ENCODE data around the gene TMX1.

The TMX1 gene

DNA sequence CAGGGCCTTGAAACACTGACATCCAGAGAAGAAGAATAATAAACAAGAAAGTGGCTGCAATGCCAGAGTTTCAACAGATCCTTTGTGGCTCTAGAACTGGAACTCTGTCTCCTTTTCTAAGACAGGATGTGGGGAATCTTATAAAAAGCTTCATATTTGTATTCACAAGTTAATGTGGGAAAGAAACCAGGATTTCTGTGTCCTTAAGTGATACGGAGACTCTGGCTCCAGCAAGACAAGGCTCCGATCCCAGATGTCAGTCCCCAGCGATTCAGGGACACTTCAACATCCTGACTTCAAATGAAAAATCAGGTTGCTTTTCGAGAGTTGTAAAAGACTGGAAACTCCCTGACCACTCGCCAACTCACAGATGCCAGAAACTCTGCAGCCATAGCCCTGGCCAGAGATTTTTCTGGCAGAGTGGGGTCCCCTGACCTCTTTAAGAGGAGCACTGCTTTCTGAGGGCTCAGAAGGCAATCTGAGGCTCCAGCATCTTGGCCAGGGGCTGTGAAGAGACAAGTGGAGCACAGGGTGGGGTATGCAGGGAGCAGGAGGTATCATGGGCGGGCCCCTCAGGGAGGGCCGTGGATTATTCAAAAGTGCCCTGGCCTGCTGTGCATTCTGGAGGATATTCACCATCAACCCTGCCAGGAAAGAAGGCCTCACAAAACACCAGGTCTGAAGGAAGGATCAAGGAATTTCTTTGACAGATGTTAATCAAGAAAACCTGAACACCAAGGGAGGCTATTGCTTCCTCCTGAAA, 53.3 kb downstream of the TMX1 start:
- DNase-seq (ENCODE audit: low read depth in 2 of 2): no peak

DNA sequence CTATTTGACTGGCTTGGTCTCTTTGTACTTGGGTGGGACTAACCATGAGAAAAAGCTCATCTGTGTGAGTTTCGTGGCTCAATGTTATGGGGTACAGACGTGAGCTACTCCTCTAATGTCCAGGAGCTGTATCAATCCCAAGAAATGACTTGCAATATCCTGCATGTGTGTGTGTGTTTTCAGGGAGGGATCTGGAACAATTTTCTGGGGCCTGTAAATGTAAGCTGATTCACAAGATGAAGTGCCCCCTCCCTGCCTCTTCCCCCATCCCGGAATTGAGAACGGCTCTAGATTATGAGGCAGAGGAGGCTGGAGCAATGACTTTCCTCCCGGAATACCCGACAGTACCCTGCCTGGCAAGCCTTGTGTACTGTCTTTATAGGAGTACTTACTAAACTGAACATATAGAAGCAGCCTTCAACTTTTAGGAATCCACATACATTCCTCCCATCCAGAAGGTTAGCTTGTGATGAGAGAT, 53.9 kb downstream of the TMX1 start:
- no peak for DNase-seq (ENCODE audit: low read depth in 2 of 2)

DNA sequence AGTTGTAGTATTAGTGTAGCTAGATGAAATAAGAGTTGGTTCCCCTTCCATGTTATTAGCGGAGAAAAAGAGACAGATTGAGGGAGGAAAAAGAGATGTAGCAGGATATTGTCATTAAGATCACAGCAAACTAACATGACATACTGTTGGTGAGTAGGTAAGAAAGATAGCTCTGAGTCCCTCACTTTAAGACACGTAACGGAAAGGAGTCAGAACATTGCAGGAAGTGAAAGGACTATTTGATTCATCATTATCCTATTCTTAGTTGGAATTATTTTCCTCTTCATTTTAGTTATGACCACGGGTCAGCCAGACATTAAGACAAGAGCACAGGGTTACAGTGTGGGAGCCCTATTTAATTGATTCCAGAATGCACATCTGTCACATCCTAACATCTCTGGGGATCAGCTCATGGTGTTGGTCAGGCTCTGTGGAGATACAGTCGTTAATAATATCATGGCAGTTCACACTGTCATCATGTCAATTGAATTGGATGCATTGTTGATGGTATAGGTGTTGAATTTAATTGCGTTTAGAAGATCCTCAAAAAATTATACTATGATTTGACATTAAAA, 55.0 kb downstream of the TMX1 start:
- no peak for DNase-seq (ENCODE audit: low read depth in 2 of 2)

DNA sequence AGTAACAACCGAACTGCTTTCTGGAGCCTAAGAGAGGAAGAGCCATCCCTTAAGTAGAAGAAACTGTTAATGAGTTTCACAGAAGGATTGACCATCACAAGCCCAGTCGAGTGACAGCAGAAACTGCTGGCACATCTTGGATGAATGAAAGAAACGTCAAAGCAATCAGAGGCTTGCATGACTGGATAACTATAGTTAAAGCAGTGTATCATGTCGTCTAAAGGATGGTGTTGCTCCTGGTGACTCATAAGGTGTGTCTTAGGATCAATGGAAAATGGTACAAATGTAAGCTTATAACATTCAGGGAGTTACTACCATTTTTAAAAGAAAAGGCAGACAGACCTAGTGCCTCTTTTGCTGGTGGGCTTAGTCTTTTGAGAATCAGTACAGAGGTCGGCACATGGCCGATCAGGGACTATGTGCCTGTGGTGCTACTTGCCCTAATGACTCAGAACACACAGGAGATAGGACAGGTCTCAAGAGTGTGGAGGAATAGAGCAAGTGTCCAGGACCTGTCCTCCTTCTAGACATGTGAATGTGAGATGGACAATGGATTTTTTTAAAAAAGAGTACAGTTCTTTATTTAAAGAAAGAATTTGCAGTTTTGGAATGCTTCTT, 55.7 kb downstream of the TMX1 start:
- DNase-seq (ENCODE audit: low read depth in 2 of 2): no peak

DNA sequence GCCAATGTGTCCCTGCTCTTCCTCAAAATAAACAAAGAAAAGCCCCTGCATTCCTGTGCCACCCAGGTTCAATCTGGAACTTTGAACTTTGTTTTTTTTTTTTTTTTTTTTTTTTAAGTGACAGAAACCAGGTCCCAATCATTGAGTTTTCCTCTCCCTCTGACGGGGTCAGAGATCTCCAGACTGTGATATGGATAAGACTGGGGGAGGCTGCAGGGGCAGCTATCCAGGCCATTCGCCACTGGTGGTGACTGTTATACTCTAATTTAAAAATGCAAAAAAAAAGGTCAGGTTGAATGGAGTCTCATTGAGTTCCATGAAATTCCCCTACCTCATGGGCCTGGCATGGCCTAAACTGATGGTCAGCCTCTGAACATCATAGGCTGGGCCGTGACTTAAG, 57.0 kb downstream of the TMX1 start:
- no peak for DNase-seq (ENCODE audit: low read depth in 2 of 2)

DNA sequence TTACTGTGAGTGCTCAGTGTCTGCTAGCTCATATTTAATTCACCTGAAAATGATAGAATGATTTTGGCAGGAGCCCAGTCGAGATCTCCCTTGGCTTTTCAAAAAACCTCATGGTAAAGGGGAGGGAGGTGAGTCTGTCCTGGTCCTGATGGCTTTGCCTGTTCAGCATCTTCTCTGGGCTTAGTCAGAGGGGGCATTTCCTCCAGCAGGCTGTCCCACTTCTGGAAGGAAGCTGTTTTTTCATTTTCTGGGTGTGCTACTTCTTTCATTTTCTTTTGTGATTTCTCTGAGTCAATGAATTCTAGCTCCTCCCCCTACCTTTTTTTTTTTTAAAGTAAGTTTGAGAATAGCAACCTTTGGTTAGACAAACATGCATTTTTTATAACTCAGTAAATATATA, 58.8 kb downstream of the TMX1 start:
- DNase-seq (ENCODE audit: low read depth in 2 of 2): no peak

DNA sequence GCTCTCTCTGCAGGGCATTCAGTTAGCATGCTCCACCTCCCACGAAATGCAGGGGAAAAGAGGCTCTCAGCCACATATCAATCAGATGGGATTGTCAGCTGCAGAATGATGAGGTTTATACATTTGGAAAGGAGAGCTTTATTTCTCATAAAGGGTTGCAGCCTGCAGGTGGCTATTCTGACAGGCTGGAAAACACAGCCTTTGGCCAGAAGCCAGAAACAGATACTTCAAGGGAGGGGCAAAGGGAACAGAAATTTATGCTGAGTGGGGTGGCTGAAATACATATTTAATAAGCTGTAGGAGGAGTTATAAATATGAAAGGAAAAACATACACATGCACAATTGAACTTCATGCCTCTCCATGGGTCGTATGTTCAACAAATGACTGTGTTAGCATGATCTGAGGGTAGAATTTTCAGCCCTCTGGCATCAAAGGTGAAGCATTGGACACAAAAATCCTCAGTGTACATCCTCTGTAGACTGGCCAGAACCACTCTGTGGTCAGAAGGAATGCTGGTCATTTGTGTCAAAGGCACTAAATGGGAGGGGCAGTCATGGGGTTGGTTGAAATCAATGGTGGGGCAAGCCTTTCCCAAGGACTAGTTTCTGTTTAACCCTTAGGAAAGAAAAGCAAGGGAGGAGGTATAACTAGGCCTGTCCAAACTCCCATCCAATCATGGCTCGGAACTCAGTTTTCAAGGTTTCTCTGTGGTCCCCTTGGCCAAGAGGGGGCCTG, 62.4 kb downstream of the TMX1 start:
- no peak for DNase-seq (ENCODE audit: low read depth in 2 of 2)

DNA sequence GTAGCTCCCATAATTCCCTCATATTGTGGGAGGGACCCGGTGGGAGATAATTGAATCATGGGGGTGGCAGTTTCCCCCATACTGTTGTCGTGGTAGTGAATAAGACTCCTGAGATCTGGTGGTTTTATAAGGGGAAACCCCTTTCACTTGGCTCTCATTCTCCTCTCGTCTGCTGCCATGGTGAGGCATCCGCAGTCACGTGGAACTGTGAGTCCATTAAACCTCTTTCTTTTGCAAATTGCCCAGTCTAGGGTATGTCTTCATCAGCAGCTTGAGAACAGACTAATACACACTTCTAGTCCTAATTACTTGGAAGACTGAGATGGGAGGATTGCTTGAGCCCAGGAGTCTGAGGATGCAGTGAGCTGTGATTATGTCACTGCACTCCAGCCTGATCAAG, 64.4 kb downstream of the TMX1 start:
- peak in 1 of 2 donors; percentile 10 for DNase-seq (ENCODE audit: low read depth in 2 of 2)

DNA sequence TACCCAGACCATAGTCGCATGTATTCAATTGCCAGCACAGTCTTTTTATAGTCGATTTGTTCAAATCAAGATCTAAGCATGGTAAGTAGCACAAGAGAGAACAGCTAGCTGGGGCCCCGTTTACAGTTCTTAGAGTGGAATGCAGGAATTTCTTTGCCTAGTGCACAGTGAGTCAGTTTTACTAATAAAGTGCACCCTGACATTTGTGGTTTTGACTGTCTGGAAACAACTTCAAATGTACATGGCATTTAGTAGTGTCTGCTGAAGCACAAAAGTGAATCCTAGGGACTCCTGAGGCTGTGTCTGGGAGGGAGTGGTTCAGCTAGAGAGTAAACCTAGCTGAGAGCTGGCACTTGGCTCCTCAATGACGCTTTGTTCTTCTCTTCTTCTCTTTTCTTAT, 64.9 kb downstream of the TMX1 start:
- no peak for DNase-seq (ENCODE audit: low read depth in 2 of 2)

DNA sequence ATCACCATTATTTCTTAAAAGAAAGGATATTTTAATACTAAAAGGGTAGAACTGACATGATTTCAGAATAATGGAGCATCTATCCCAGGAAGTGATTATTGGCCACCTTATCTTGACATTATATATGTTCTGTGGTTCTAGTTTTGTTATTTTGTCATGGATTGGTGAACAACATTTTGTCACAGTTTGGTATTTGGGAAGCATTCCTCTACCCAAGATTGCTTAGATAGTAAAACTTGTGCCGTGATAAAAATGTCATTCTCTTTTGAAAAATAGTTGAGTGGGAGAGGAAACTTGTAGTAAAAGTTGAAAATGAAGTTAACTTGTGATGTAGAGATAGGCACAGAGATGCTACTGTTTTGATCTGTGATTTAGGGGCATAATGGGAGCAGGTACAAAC, 65.7 kb downstream of the TMX1 start:
- no peak for DNase-seq (ENCODE audit: low read depth in 2 of 2)
